ENCODE results near the gene ONECUT3.

DNA sequence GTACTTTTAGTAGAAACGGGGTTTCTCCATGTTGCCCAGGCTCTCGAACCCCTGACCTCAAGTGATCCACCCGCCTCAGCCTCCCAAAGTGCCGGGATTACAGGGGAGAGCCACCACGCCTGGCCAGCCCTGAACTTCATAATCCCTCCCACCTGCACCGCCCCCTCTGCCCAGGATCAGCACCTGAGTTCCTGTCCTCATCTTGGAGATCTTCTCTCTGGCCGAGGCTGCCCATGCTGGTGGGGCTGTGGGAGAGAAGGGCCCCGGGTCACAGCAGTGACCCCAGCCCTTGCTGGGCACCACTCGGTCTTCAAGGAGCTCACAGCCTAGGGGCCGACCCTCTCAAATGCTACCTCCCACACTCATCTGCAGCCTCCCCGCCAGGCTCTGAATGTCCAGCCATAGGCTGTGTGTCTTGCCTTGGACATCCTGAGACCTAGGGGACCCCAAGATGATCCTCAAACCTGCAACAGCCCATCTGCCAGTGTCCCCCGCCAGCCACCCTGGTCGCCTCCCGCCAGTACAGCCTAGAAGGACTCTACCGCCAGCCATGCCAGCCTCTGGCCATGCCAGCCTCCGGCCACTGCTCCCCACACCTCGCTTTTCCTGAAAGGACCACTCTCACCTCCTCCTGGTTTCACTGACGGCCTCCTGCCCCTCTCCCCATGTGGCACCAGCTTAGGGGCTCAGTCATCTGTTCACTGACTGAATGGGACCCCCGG is 57.3 kb downstream of the ONECUT3 start:
- TF ChIP-seq, protein P1, sequence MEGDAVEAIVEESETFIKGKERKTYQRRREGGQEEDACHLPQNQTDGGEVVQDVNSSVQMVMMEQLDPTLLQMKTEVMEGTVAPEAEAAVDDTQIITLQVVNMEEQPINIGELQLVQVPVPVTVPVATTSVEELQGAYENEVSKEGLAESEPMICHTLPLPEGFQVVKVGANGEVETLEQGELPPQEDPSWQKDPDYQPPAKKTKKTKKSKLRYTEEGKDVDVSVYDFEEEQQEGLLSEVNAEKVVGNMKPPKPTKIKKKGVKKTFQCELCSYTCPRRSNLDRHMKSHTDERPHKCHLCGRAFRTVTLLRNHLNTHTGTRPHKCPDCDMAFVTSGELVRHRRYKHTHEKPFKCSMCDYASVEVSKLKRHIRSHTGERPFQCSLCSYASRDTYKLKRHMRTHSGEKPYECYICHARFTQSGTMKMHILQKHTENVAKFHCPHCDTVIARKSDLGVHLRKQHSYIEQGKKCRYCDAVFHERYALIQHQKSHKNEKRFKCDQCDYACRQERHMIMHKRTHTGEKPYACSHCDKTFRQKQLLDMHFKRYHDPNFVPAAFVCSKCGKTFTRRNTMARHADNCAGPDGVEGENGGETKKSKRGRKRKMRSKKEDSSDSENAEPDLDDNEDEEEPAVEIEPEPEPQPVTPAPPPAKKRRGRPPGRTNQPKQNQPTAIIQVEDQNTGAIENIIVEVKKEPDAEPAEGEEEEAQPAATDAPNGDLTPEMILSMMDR (conservative IDR thresholded peaks at IDR 0.05): no peak
- TF ChIP-seq EZH2 (IDR thresholded peaks at IDR 0.05; ENCODE audit: low read depth): no peak

All from PC-9 (cell line).